GM12864 (cell line): ENCODE data around the gene MYO5A.

ENCODE experiments used
- DNase-seq: peaks from one replicate; pipeline ENCODE4 v3.0.0-alpha.2; 2011; ENCODE audit warnings: low read depth
- H3K4me3 ChIP-seq: 2 replicates; pipeline ENCODE4 v1.5.1; 2011; ENCODE audit warnings: mild to moderate bottlenecking, low read depth, low read length, control low read depth
- TF ChIP-seq, protein P1 (sequence below): IDR thresholded peaks from 2 replicates; pipeline ENCODE4 v1.5.1; 2011; ENCODE audit warnings: low read depth, mild to moderate bottlenecking, moderate library complexity, low read length, control low read depth, inconsistent platforms; ENCODE audit errors: missing control alignments

MYO5A gene

DNA sequence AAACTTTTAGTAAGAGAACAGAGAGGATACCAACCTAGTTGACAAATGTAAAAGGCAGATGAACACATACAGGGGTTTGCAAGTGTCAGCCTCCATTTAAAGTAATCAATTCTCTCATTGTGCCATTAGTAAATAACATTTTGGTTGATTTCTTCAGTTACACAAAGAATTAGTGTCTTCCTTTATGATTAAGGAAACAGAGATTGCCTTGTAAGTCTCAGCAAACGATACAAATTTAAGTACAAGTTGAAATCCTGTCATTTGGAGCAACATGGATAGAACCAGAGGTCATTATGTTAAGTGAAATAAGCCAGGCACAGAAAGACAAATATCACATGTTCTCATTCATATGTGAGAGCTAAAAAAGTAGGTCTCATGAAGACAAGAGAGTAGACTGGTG is 26.1 kb downstream of the MYO5A start:
- TF ChIP-seq, protein P1, sequence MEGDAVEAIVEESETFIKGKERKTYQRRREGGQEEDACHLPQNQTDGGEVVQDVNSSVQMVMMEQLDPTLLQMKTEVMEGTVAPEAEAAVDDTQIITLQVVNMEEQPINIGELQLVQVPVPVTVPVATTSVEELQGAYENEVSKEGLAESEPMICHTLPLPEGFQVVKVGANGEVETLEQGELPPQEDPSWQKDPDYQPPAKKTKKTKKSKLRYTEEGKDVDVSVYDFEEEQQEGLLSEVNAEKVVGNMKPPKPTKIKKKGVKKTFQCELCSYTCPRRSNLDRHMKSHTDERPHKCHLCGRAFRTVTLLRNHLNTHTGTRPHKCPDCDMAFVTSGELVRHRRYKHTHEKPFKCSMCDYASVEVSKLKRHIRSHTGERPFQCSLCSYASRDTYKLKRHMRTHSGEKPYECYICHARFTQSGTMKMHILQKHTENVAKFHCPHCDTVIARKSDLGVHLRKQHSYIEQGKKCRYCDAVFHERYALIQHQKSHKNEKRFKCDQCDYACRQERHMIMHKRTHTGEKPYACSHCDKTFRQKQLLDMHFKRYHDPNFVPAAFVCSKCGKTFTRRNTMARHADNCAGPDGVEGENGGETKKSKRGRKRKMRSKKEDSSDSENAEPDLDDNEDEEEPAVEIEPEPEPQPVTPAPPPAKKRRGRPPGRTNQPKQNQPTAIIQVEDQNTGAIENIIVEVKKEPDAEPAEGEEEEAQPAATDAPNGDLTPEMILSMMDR: no peak
- no peak overlapping the region for H3K4me3 ChIP-seq
- DNase-seq: no peak

DNA sequence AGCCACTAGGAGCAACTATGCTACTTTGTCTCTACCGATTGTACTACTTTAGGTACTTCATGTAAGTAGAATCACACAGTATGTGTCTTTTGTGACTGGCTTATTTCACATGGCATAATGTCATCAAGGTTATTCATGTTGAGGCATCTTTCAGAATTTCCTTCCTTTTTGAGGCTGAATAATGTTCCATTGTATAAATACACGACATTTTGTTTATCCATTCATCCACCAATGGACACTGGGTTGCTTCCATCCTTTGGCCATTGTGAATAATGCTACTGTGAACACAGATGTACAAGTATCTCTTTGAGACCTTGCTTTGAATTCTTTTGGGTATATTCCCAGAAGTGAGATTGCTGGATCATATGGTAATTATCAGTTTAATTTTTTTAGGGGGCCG is 29.2 kb downstream of the MYO5A start:
- no peak overlapping the region for H3K4me3 ChIP-seq
- TF ChIP-seq, protein P1: no peak
- no peak for DNase-seq

DNA sequence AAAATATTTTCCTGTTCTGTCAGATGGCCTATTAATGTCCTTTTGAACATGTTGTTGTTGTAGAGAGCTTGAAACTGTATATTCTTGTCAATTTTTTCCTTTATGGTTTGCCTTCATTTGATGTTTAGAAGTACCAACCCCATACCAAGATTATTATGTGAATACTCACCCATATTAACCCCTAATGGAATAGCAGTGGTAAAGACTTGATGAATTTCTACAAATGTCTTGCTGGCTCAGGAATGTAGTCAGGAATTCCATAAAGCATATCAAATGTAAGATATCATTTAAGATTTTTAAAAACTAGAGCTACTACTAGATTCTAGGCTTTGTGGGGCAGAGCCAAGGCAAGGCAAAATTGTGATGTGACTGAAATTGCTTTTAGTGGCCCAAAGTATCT is 30.0 kb downstream of the MYO5A start:
- TF ChIP-seq, protein P1: no peak
- no peak for DNase-seq
- no peak overlapping the region for H3K4me3 ChIP-seq

DNA sequence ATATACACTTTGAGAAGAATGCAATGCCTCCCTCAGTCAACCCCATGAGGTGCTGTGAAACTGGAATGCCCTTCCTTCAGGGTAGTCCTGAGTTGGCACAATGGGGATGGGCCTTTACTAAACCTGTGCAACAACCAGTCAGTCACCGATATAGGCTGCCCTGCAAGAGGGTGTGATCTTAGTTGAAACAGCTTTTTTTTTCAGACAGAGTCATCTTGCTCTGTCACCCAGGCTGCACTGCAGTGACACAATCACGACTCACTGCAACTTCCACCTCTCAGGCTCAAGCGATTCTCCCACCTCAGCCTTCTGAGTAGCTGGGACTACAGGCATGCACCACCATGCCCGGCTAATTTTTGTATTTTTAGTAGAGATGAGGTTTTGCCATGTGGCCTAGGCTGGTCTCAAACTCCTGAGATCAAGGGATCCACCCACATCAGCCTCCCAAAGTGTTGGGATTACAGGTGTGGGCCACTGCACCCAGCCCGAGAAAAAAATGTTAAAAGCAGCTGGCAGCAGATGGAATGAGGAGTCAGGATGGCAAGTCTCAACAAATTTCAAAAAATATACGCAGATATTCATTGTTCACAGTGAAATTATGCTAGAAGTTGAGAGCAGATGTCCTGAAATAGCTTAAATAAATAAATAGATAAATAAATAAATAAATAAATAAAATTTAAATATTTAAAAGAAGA is 31.8 kb downstream of the MYO5A start:
- DNase-seq: no peak
- TF ChIP-seq, protein P1: no peak
- H3K4me3 ChIP-seq: no peak overlapping the region

DNA sequence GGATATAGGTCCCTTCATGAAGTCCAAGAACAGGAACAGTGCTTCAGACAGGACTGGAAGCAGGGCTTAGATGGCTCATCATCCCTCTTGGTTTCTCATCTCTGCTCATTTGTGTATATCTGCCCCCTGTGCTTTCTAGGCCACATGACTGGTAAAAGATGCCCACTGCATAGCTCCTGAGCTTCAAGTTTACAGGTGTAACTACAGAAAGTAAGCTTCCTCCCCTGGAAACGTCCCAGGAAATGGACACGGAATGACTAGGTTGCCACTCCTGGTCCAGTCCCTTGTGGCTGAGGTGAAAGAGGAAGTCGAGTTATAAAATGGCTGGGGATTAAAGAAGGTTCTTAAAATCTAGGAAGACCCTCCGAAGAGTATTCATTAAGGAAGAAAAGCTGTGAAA is 32.5 kb downstream of the MYO5A start:
- DNase-seq: no peak
- TF ChIP-seq, protein P1: no peak
- H3K4me3 ChIP-seq: no peak overlapping the region

DNA sequence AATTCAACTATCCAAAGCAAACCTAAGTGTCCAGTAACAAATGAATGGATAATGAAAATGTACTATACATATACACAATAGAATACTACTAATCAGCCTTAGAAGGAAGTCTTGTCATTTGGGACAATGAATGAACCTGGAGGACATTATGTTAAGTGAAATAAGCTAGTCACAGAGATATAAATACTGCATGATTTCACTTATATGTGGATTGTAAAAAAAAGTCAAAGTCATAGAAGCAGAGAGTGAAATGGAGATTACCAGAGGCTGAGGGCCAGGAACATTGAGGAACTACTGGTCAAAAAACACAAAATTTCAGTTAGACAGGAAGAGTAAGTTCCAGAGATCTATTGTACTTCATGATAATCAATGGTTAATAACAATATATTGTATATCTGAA is 33.6 kb downstream of the MYO5A start:
- TF ChIP-seq, protein P1: no peak
- H3K4me3 ChIP-seq: no peak overlapping the region
- DNase-seq: no peak

DNA sequence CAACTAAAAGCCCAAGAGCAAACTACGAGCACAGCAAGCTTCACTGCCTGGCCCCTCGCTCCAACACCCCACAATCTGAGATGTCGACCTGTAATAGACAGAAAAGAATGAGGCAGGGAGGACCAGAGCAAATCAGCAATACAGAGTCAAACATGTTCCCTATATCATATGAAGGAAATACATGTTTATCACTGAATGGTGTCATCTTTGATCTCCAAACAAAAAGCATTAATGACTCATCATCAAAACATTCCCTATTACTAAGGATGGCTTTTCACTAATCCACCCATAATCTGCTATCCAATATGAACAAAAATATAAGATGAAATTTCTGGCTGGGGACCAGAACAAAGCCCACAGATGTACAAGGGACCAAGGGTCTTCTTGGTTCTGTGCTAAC is 34.7 kb downstream of the MYO5A start:
- H3K4me3 ChIP-seq: no peak overlapping the region
- TF ChIP-seq, protein P1: no peak
- DNase-seq: no peak
